K562 (cell line): ENCODE measurements around the gene OMA1. TPM values are rescaled to one million over a fixed set of nuclear protein-coding genes. Genes with fewer than 3 reads are reported as not detected.

Source experiments
- ATAC-seq: fragments of 200-7000 bp; cut with Tn5 transposase; 3 replicates; pipeline ENCODE4 v1.9.1; 2020; ENCODE audit warnings: moderate library complexity
- BruUV-seq: library from RNA; stranded (reverse); fragments of 400-500 nt; replicated peaks from 2 replicates; lab custom pipeline; 2021; lab: Mats Ljungman, UMichigan
- CTCF ChIA-PET: fragments of 300-600 bp; formaldehyde crosslinking; extraction: SDS; loops from one replicate; lab custom pipeline; 2021; ENCODE audit warnings: low intra/inter-chr PET ratio; lab: Yijun Ruan, JAX
- POLR2A ChIA-PET: fragments of 300-600, 350-650 bp; sonication (Branson Sonifier 250); formaldehyde crosslinking; extraction: SDS; loops from one replicate; lab custom pipeline; 2021; ENCODE audit warnings: antibody characterized with exemption, inconsistent platforms; lab: Yijun Ruan, JAX
- DNase-seq, 4 experiments: peaks; one replicate each; pipeline versions ENCODE4 v3.0.0 to v3.0.0-alpha.2; 2011 to 2018; ENCODE audit warnings: low spot score in 3 of 4, mixed read lengths in 3 of 4; ENCODE audit errors: extremely low read depth in 1 of 4
- FAIRE-seq: peaks from 2 replicates; lab custom pipeline; 2011; peaks lifted over from hg19 to GRCh38; lab: Jason Lieb, UNC
- H2AFZ ChIP-seq: 2 replicates; pipeline ENCODE4 v1.6.0; 2011; ENCODE audit warnings: low read depth, low read length, control low read depth, inconsistent platforms
- H3K27ac ChIP-seq: fragments of 200-600 bp; 3 replicates; pipeline ENCODE4 v1.8.0; 2011; ENCODE audit warnings: low read depth, mild to moderate bottlenecking, control low read depth, inconsistent platforms, low read length, moderate library complexity, mixed read lengths; ENCODE audit errors: extremely low read depth
- H3K27me3 ChIP-seq, 2 experiments: fragments of 300-600 bp in 1 of 2; 2 replicates in 1 of 2; 3 replicates in 1 of 2; pipeline versions ENCODE4 v1.6.0 to v1.8.0; 2011; ENCODE audit warnings: inconsistent platforms in 2 of 2, low read length in 2 of 2, mild to moderate bottlenecking in 1 of 2, mixed read lengths in 1 of 2, moderate library complexity in 1 of 2; ENCODE audit not compliant: control insufficient read depth in 2 of 2, insufficient read depth in 2 of 2
- H3K36me3 ChIP-seq: fragments of 300-600 bp; 3 replicates; pipeline ENCODE4 v1.8.0; 2011; ENCODE audit warnings: mild to moderate bottlenecking, low read length, inconsistent platforms; ENCODE audit not compliant: control insufficient read depth, insufficient read depth
- H3K4me1 ChIP-seq, 2 experiments: fragments of 200-600 bp in 1 of 2; replicated peaks in 1 of 2; 2 replicates in 1 of 2; 3 replicates in 1 of 2; pipeline versions ENCODE4 v1.5.1 to v1.8.0; 2011; ENCODE audit warnings: inconsistent platforms in 2 of 2, low read length in 2 of 2, mild to moderate bottlenecking in 1 of 2, mixed read lengths in 1 of 2, moderate library complexity in 1 of 2; ENCODE audit not compliant: control insufficient read depth in 2 of 2, insufficient read depth in 2 of 2
- H3K4me2 ChIP-seq: 2 replicates; pipeline ENCODE4 v1.6.1; 2011; ENCODE audit warnings: low read length, control low read depth, inconsistent platforms, mixed read lengths; ENCODE audit not compliant: insufficient read depth
- H3K4me3 ChIP-seq: fragments of 200-600 bp; sonication (generic), shearing (Covaris generic); 2 replicates; pipeline ENCODE4 v1.5.1; 2016; ENCODE audit warnings: control low read depth, inconsistent platforms
- H3K79me2 ChIP-seq: fragments of 200-600 bp; 3 replicates; pipeline ENCODE4 v1.8.0; 2011; ENCODE audit warnings: low read length, inconsistent platforms; ENCODE audit not compliant: control insufficient read depth, insufficient read depth
- H3K9ac ChIP-seq, 2 experiments: 2 replicates each; pipeline versions ENCODE4 v1.6.0 to v1.6.1; 2011; ENCODE audit warnings: low read depth in 2 of 2, low read length in 2 of 2, control low read depth in 1 of 2, inconsistent platforms in 1 of 2, mild to moderate bottlenecking in 1 of 2, mixed read lengths in 1 of 2; ENCODE audit not compliant: insufficient read depth in 1 of 2
- H3K9me1 ChIP-seq: one replicate; pipeline ENCODE4 v1.6.0; 2011; ENCODE audit warnings: inconsistent platforms, mild to moderate bottlenecking, low read length, moderate library complexity; ENCODE audit not compliant: control insufficient read depth, insufficient read depth
- H3K9me3 ChIP-seq: replicated peaks from 2 replicates; pipeline ENCODE4 v1.5.1; 2011; ENCODE audit warnings: low read depth, low read length, inconsistent platforms; ENCODE audit not compliant: control insufficient read depth, insufficient read depth
- H4K20me1 ChIP-seq: replicated peaks from 2 replicates; pipeline ENCODE4 v1.6.1; 2011; ENCODE audit warnings: low read length, inconsistent platforms, mixed read lengths; ENCODE audit not compliant: control insufficient read depth, insufficient read depth
- CTCF ChIP-seq, 3 experiments: IDR thresholded peaks in 2 of 3; conservative IDR thresholded peaks in 1 of 3; 2 replicates each; pipeline ENCODE4 v1.5.1; 2011 to 2012; ENCODE audit warnings: low read length in 3 of 3, mild to moderate bottlenecking in 3 of 3, control low read depth in 2 of 3, improper control_type of control experiment in 1 of 3, inconsistent platforms in 1 of 3, low read depth in 1 of 3, mixed read lengths in 1 of 3, moderate library complexity in 1 of 3; ENCODE audit not compliant: insufficient read depth in 2 of 3
- DDX20 ChIP-seq: fragments of 450-650 bp; IDR thresholded peaks from 2 replicates; pipeline ENCODE4 v1.6.1; 2016; ENCODE audit warnings: missing genetic modification characterization, low read depth, mild to moderate bottlenecking, missing compliant biosample characterization, moderate library complexity
- EHMT2 ChIP-seq: fragments of 450-650 bp; IDR thresholded peaks from 2 replicates; pipeline ENCODE4 v1.6.1; 2018; ENCODE audit warnings: antibody characterized with exemption
- MEF2A ChIP-seq: IDR thresholded peaks from 2 replicates; pipeline ENCODE4 v1.6.1; 2011; ENCODE audit warnings: low read depth, mild to moderate bottlenecking, low read length, moderate library complexity; ENCODE audit not compliant: control insufficient read depth
- ZNF384 ChIP-seq: IDR thresholded peaks from 2 replicates; pipeline ENCODE4 v1.6.1; 2012; ENCODE audit warnings: low read depth, low read length, improper control_type of control experiment
- whole genome bisulfite sequencing: fragments of 100-300 bp; shearing (Covaris generic); methylation state at CpG from one replicate; pipeline ENCODE4 v1.1.6; 2016; ENCODE audit warnings: low coverage, mixed read lengths; ENCODE audit not compliant: insufficient coverage; ENCODE audit errors: missing lambda C conversion rate; 5-methylcytosine and 5-hydroxymethylcytosine counted together
- in situ Hi-C: fragments of 300-500 bp; cut with MboI; formaldehyde crosslinking; loops from 4 replicates; pipeline ENCODE4 v1.15.0; 2018; ENCODE audit warnings: inconsistent platforms, mixed read lengths
- intact Hi-C: fragments of 100-400 bp; cut with micrococcal nuclease; formaldehyde crosslinking; loops from 2 replicates; pipeline ENCODE4 v1.14.2; 2022
- polyA plus RNA-seq, 8 experiments: library from polyadenylated mRNA; depleted of rRNA in 4 of 8; stranded (reverse) in 5 of 8; unstranded in 3 of 8; fragments of >200 nt; fragmentation: Nextera tagmentation in 2 of 8; fragmentation: Illumina TruSeq in 1 of 8; extraction: Ambion mirVana in 2 of 8; extraction: Trizol in 1 of 8; gene quantifications; 2 replicates each; pipeline versions ENCODE4 v1.2.1 to v1.2.3, GENCODE V29; 2011 to 2014; ENCODE audit warnings: inconsistent platforms in 1 of 8, missing spikeins in 1 of 8
- total RNA-seq, 7 experiments: library from RNA; depleted of rRNA in 6 of 7; stranded (reverse); fragments of >200 nt in 6 of 7; fragmentation: Illumina TruSeq in 2 of 7; extraction: Trizol in 2 of 7; gene quantifications; 2 replicates each; pipeline versions ENCODE4 v1.2.1 to v1.2.3, GENCODE V29; 2011 to 2021; ENCODE audit warnings: low replicate concordance in 1 of 7
- TF ChIP-seq, protein P1 (sequence below): fragments of 450-650 bp; IDR thresholded peaks from 2 replicates; pipeline ENCODE4 v1.6.1; 2016; ENCODE audit warnings: low read depth, mild to moderate bottlenecking, moderate library complexity
- TF ChIP-seq, protein P2 (sequence below): sonication (generic); formaldehyde crosslinking; IDR thresholded peaks from 2 replicates; pipeline ENCODE4 v1.8.1; 2023; ENCODE audit warnings: mild to moderate bottlenecking, missing genetic modification reagents

OMA1 gene
- total and polyA plus RNA-seq, 9 of the 15 experiments (the other 6 are each of a cell fraction or from before 2014, with no cell fraction given), result 16.6 to 51.5 (median 33.5) TPM

GRCh38 chr1:58460469-58460868, 86.1 kb downstream of the OMA1 start (continued):
- TF ChIP-seq EHMT2 (peak; percentile 95), MEF2A (no peak), DDX20 (tag) (no peak)
- TF ChIP-seq, protein P1, sequence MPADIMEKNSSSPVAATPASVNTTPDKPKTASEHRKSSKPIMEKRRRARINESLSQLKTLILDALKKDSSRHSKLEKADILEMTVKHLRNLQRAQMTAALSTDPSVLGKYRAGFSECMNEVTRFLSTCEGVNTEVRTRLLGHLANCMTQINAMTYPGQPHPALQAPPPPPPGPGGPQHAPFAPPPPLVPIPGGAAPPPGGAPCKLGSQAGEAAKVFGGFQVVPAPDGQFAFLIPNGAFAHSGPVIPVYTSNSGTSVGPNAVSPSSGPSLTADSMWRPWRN, result no peak
- TF ChIP-seq, protein P2, sequence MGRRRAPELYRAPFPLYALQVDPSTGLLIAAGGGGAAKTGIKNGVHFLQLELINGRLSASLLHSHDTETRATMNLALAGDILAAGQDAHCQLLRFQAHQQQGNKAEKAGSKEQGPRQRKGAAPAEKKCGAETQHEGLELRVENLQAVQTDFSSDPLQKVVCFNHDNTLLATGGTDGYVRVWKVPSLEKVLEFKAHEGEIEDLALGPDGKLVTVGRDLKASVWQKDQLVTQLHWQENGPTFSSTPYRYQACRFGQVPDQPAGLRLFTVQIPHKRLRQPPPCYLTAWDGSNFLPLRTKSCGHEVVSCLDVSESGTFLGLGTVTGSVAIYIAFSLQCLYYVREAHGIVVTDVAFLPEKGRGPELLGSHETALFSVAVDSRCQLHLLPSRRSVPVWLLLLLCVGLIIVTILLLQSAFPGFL (CRISPR knock-in tag), result no peak

DNA sequence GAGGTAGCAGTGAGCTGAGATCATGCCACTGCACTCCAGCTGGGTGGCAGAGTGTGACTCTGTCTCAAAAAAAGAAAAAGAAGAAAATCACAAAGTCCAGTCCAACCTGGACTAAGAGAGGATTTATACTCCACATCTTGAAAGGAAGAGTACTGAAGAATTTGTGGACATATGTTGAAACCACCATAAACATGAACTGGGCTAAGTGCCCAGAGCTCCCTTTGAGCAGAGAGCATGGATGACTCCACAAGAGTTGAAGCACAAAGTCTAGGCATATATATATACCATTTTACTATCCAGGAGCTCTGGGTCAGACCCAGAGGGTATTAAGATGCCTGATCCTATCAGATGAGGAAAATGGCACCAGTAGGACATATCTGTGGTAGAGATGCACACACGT, 86.6 kb downstream of the OMA1 start:
- intact Hi-C loops (no loop called here), in situ Hi-C loops (no loop called here)
- H3K9ac ChIP-seq, result no peak overlapping the region
- FAIRE-seq (no peak), DNase-seq (no peak), ATAC-seq (no peak)
- no peaks in the 10 kb centered on the region; the same call in 1 of the 2 replicates for H4K20me1 ChIP-seq
- ChIA-PET POLR2A (no interaction called here), CTCF (no interaction called here)
- H3K4me2 ChIP-seq, result no peak overlapping the region
- no peak overlapping the region for H3K4me3 ChIP-seq
- H3K27me3 ChIP-seq, result peaks cover 6 to 38% of the 10 kb centered on the region in 2 experiments; a peak in 4 of 5 replicates
- H3K4me1 ChIP-seq, result no peaks in the 10 kb centered on the region
- WGBS, result 10% methylated on average over 1 of the region's 1 CpG
- H3K36me3 ChIP-seq, result no peaks in the 10 kb centered on the region
- no peak overlapping the region for H2AFZ ChIP-seq
- no TSS peak for BruUV-seq
- no peaks in the 10 kb centered on the region for H3K9me1 ChIP-seq
- no peaks in the 10 kb centered on the region for H3K9me3 ChIP-seq
- H3K27ac ChIP-seq, result no peak overlapping the region
- no peaks in the 10 kb centered on the region for H3K79me2 ChIP-seq
- TF ChIP-seq CTCF (IDR thresholded peaks at IDR 0.05 in 2 of 3, conservative IDR thresholded peaks at IDR 0.05 in 1 of 3; ENCODE audit: insufficient read depth in 2 of 3, low read depth in 1 of 3, low read length in 3 of 3) (no peak), ZNF384 (no peak)
